Measurements from ENCODE around the gene RAD51B.
"Not testable (repeated sequence)": the region's sequence is repeated elsewhere in the genome, so short reads cannot be mapped to it uniquely, and the experiment has no call there.

The RAD51B gene

DNA sequence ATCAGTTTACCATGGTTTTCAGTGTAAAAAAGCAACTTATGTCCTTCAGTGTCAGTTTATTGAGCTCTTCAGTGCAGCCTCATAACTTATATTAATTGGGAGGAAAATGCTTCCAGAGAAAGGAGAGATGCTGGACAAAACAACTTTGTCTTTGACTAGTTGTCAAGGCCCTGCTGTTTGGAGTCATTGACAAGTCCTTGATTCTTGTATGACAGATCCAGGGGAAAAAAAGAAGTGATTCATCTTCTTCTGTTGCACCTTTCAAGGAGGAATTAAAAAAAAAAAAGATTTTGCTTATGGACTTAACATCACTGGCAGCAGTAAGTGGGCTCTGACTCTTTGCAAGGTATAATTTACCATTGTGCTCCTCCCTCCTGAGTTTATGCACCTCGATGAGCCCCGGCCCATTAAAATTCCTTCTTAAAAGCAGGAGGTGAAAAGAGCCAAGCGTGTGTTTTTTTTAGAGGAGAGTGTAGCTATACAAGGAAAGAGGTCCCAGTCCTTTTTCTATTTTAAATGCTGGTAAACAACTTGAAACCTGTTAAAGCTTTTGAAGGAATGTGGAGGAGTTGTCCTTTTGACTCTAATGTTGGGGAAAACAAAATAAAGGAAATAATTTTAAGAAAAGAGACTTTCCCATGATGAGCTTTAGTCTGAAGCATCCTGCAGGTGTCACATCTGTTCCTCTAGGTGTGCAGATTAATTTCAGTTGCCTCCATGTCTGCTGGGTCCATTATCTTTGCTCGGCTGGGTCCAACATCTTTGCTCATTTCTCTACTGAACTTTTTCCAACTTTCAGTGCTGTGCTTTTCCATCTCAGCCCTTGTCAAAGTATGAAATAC, 431.6 kb downstream of the RAD51B start:
- DNase-seq (ENCODE audit: low read depth in 2 of 2) = no peak

DNA sequence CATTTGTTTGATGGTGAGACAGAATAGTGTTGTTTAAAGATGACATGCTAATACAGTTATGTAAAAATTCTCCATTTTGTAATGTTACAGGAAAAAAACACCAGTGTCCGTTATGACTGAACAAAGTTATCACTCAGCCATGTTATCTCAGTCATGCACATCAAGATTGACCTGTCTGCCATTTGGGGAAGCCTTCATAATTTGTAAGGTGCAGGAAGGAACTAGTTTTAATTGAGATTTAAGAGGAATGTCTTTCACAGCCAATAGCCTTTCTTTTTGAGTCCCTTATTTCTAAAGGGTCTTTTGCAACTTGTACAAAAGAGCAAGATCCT, 432.2 kb downstream of the RAD51B start:
- DNase-seq (ENCODE audit: low read depth in 2 of 2) = no peak

DNA sequence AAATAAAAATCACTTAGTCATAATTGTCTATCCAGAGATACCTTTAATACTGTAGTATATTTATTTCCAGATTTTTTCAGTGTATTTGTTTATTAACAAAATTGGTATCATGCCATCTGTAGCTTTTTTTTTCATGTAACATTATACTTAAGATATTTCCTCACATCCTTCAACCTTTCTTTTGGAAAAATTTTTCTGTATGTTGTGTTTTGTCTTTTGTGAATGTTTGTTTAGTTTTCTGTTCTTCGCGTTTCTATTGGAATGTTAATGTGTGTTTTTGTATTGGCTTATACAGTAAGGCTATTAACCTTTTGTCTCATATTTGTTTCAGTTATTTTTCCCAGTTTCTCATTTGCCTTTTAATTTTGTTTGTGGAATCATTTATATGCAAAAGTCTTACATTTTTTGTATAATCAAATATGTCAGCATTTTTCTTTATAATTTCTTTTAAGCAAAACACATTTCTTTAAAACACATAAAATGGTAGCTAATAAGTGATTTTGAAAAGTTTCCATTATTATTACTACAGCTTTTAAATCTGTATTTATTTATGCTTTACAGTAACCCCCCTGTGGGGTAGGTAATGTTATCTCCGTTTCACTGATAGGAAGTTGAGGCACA, 433.7 kb downstream of the RAD51B start:
- DNase-seq (ENCODE audit: low read depth in 2 of 2) = no peak

DNA sequence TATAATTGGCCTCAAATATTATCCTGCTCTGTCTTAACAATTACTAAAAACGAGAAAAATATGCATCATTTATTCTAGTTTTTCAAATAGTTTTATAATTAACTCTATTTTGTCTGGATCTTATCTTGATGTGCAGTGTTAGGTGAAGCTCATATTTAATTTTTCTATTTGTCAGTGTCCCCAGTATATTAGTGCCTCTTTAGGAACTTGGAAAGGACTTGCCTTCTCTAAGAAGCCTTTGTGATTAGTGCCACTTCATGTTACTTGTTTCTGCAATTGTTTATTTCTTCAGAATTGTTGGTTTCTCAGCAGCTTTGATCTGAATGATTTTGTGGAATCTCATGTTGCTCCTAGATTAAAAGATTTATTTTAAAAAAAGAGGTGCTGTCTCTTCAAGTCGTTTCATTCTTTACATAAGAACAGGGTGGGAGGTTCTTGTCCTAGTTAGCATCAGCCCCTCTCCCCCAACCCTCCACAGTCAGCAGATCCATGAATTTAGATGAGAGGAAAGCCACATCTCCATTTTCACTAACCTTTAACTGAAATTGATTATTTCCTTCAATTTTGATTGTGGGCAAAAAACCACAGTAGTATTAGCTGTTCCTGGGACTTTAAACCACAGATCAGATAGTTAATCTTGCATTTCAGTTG, 434.4 kb downstream of the RAD51B start:
- DNase-seq (ENCODE audit: low read depth in 2 of 2) = no peak

DNA sequence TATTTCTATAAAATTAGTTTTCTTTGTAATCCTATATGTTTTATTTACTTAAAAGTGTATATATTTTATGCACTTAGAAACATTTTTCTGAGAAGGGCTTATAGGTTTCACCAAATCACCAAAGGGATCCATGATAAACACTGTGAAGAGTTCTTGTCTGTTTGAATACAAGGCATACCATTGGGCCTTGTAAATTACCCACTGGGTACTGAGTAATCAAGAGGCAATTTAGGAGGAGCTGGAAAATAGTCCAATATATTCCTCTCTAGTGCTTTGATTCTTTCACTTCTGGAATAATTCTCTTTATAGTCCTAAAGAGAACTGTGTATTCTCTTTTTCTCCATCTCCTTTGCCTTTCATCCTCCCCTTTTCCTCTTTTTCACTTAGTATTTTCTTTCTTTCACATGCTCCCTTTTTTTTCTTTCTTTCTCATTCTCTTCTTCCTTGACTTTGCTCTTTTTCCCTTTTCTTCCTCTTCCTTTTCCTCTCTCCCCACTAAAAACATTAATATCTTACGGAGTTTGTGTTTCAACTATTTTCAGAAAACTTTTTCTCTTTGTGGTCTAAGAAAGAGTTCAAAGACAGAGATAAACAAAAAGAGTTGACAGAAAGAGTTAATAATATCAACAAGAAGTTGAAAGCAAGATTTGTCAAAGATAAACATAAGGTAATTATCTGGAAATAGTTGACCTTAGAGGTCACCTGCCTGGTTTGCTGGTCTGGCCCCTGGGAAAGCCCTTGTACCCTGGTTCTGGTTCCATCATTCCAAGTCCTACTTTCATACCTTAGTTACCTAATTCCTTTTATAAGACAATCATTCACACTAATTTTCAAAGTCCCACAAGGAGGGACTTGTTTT, 435.3 kb downstream of the RAD51B start:
- no peak for DNase-seq (ENCODE audit: low read depth in 2 of 2)

DNA sequence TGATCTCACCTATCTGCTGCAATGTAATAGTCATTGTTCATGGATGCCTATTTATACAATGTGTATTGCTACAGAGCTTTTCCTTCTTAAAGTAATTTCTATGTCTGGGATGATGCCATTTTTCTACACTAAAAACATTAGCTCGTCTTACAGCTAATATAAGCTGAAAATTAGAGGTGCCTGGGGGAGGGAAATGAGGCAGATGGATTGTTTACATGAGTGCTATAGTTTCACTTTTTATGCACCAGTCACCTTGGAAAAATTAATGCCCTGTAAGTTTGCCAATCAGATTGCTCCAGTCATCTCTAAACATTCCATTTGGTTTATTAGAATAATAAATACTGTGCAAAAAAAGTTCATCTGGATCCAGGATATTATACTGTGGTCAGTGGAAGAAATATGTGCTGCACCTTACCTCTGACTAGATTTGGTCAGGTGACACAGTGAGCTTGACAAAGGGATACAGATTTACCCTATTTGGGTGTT, 436.2 kb downstream of the RAD51B start:
- DNase-seq (ENCODE audit: low read depth in 2 of 2) = no peak

DNA sequence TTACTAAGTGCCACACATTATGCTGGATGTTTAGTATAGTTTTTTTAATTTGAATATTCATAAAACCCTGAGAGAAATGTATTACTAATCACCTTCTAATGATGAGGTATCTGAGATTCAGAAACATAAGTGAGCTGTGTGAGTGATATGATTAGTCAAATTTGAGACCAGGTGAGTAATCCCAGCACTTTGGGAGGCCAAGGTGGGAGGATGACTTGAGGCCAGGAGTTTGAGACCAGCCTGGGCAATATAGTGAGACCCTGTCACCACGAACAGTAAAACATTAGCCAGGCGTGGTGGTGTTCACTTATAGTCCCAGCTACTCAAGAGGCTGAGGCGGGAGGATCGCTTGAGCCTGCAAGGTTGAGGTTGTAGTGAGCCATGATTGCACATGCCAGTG, 438.4 kb downstream of the RAD51B start:
- DNase-seq (ENCODE audit: low read depth in 2 of 2) = no peak

DNA sequence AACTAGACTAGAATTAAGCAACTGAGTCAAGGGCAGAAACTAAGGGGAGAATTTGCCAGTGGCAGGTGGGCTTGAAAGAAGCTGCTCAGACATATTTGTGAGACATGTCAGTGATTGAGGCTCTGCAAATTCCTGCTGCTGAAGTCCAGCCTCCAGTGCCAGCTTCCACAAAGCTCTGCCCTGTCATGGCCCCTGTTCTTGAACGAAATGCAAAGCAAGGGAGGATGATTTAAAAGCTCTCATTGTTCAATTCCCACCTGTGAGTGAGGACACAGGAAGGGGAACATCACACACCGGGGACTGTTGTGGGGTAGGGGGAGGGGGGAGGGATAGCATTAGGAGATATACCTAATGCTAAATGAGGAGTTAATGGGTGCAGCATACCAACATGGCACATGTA, 439.4 kb downstream of the RAD51B start:
- not testable (repeated sequence) for DNase-seq (ENCODE audit: low read depth in 2 of 2)

DNA sequence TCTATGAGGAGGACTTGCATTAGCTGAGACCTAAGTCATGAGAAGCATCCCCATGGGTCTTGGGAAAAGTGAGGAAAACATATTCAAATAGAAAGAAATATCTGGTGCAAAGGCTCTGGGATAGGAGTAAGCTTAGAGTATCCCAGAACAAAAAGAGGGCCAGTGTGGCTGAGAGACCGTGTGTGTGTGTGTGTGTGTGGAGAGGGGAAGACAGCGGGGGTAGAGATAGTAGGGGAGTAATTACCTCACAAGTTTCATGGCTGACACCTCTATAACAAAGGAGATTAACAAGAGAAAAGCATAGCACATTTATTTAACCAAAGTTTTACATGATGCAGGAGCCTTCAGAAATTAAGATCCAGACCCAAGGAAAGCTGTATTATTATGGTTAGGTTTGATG, 440.5 kb downstream of the RAD51B start:
- no peak for DNase-seq (ENCODE audit: low read depth in 2 of 2)

DNA sequence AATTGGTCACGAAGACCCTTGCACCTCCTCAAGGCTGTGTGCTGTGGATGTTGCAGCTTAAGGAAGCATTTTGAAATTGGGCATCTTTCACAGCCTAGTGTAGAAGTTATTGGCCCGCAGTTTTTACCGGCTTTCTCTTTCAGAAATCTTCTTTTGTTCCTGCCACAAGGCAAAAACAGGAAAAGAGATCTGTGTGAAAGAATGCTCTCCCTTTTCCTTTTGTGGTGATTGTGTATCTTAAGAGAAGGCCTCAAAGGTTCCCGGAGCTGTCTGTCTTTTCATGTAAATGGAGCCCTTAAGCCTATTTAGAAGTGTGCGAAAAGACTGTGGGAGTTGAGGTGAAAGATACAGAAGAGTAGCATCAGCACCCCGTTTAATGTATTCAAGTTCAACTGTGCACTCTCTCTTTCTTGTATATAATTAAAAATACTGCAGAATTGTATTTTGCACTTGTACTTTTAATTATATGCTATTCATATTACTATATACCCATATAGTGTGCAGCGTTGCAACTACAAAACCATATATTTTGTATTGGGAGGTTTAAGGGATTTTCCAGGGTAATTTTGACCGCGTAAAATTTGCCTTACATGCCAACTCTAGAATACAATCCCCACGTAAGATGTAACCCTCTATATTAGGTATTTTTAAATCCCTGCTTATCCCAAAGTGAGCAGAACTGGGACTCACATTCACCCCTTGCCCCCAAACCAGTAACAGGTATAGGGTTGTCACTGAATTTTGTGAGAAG, 441.7 kb downstream of the RAD51B start:
- no peak for DNase-seq (ENCODE audit: low read depth in 2 of 2)

DNA sequence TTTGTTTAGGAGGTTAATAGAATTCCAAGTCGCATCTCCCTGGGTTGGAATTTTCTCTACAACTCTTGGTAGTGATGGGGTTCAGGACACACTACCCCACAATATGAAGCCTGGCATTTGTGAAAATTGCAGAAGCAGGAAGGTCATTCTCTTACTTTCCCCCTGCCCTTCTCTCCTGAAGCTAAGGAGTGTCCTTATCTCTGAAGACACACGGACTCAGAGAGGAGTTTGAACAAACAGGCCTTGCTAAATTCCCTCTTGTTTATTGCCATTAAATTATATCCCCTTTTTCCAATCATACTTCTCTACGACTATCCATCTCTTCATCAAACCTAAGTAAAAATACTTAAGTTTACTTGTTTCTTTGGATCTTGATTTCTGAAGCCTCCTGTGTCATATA, 443.0 kb downstream of the RAD51B start:
- no peak for DNase-seq (ENCODE audit: low read depth in 2 of 2)

DNA sequence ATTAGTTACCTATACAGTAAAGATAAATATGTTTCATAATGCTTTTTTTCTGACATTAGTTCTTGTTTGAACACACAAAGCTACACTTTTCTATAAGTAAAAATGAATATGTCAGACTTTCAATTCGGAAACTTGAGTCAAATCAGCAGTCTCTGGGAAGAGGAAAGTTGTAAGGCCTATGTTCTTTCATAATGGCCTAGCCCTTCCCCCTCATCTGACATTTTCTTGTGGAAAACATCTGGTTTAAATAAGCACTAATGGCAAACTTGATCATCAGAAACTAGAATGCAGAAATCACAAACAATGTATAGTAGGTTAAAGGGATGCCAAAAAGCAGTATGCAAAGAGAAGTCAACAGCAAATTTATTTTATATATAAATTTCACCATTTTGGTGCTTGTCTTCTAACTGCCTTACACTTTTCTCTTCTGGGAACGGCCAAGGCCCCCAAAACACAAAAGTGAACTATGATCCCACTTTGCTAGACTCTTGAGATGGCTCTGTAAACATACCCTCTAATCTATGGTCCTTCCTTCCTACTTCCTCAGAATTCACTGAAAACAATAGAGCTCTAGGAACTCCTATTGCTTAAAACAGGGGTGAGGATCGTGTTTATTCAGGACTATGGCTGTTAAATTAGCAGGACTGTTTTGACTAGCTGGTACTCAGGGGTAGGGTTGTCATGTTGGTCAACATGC, 444.1 kb downstream of the RAD51B start:
- no peak for DNase-seq (ENCODE audit: low read depth in 2 of 2)

DNA sequence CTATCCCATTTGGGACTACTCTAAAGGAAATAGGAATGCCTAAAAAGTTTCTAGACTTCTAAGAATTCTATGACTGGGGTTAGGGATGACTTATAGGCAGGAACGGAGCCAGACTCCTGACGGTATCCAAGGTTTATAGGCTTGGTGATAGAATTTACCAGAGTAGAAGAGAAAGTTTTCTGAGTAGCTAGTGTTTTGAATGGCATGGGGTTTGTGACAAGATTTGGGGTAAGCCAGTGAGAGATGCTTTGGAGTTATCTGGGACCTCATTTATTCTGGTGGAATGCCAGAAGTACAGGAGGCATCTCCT, 444.6 kb downstream of the RAD51B start:
- DNase-seq (ENCODE audit: low read depth in 2 of 2) = no peak

DNA sequence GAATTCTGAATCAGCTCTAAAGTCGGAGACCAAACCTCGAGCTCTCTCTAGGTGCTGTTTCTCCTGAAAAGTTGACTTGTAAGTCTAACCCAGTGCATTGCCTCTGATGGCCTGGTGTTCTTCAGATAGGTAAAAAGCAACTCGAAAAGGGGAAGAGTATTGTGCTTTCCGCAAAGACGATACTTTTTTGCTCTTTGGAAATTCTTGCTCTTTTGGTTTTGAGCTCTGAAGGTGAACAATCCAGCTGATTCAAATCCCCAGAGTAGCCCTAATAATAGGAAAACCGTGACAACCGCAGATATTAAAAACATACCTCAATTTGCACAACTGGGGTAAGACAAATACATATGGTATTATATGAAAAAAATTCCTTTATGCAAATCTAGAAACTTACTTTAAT, 447.4 kb downstream of the RAD51B start:
- no peak for DNase-seq (ENCODE audit: low read depth in 2 of 2)

DNA sequence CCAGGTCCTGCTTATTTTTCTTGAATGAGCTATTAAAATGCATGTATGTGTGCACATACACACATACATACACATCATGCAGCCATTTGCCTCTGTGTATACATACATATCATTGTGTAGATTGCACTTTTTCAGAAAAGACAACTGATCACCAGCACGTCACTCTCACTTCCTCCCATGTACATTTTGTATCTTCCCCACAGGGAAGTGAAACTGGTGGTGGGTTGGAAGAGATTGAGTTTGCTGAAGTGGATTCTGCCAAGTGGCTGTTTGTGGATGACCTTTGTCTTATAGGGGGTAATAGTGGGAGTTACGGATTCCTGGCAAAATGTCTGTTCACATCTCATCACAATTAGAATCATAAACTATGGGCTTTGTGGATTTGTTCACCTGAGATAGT, 448.6 kb downstream of the RAD51B start:
- no peak for DNase-seq (ENCODE audit: low read depth in 2 of 2)

DNA sequence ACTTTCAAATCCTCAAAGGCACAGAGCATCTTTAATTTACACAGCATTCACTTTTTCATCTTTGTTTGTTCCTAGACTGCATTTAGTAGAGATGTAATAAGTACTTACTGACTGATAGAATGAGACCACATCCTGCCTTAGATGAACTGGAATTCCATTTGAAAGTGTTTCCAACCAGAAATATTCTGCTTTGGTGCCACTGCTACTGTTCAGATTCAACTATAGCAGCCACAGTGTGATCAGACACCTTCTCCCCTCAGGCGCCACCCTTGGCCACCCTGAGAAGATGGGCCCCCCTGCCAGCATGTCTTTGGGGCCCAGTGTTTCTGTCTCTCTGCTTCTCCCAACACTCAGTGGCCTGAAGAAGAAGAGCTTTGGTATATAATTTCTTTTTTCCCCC, 449.1 kb downstream of the RAD51B start:
- DNase-seq (ENCODE audit: low read depth in 2 of 2) = no peak

DNA sequence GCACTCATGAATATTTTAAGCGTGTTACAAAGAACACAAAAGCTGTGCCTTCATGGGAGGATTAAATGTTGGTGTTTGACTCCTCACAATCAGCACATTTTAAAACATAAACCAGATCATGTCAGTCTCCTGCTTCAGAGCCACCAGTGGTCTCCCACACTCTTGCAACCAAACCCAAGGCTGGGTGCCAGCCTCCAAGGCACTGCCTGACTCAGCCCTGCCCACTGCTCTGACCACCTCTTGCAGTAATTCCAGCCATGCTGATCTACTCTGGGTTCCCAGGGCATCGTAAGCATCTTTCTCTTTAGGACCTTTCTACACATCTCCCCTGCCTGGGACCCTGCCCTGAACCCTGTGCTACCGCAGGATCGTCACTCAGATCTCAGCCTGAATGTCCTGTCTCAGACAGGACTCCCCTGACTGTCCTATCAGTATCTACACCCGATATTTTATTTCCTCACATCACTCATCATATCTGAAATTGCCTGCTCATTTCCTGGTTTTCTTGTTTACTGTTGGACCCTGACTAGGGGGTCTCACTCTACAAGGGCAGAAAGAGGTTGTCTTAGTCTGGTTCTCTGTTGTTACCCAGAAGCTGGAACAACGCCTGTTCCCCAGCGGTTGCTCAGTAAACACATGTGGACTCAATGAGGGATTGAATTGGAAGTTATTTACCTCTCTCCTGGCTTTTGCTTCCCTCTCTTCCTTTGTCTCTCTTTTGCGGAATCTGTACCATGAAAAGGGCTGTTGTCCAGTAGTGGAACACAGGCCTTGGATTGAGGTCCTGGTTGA, 449.8 kb downstream of the RAD51B start:
- DNase-seq (ENCODE audit: low read depth in 2 of 2) = no peak

DNA sequence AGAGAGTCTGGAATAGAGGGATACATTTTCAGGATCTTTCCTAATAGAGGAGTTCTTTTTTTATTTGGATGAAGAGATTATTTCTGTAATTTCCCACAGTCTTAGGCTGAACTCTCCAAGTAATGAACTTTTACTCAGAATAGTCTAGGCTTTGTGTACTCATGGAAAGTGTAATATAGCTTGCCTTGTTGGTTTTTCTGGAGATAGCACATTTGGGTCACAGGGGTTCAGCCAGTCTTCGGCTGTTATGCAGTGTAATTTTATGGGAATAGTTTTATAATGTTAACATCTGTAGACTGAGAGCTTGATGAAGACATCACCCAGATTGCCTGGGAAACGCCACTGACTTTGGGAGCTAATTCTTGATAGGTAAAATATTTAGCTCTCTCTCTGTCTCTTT, 450.8 kb downstream of the RAD51B start:
- no peak for DNase-seq (ENCODE audit: low read depth in 2 of 2)

DNA sequence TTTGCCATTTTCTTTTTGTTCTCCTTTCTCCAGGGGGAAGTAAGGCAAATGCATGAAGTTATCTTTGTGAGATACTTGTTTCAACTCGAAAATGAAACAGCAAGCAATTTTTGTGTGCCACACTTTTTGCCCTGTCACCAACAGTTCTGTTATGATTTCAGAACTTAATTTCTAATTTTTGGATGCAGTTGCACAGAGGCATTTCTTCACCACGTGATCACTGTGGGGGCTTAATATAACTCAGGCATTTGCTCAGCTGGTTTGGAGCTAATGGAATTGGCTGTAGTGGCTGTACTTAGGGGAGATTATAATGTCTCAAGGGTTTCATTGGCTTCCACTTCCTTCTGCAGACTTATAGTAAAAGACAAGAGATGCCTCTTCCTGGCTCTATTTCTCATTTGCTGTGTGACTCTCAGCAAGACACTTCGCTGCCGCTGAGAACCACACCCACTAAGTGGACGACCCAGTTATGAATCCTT, 452.4 kb downstream of the RAD51B start:
- no peak for DNase-seq (ENCODE audit: low read depth in 2 of 2)

DNA sequence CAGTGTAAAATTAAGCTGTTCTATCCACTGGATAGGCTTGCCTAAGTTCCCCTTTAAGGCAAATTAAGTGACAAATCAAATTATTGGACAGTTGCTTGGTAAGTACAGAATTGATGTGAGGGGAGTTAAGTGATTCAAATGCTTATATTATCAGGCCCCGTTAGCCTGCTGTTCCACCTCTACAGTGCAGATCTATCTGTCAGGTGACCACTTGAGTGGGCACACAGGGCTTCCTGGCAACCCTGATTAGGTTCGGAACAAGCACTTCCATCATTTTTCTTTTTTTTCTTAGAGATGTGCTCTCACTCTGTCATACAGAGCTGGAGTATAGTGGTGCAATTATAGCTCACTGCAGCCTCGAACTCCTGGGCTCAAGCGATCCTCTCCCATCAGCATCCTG, 453.8 kb downstream of the RAD51B start:
- DNase-seq (ENCODE audit: low read depth in 2 of 2) = no peak

Data from stimulated activated CD8-positive, alpha-beta memory T cell treated with anti-CD3 and anti-CD28 coated beads, Interleukin-2, amount 100 ng/mL, for 48 hours (primary cell).